CD4-positive, alpha-beta T cell treated with Interleukin-21 for 1 hour (primary cell): ENCODE data around the gene ZNF503.

Experiments used
- DNase-seq: peaks from one replicate; pipeline ENCODE4 v3.0.0-alpha.2; 2020

Gene ZNF503

GRCh38 chr10:75431180-75432111, 29.9 kb upstream of the ZNF503 start, which contains the start of gene LRMDA:
TSS of gene LRMDA (plus strand) at chr10:75431624.
- no peak for DNase-seq

DNA sequence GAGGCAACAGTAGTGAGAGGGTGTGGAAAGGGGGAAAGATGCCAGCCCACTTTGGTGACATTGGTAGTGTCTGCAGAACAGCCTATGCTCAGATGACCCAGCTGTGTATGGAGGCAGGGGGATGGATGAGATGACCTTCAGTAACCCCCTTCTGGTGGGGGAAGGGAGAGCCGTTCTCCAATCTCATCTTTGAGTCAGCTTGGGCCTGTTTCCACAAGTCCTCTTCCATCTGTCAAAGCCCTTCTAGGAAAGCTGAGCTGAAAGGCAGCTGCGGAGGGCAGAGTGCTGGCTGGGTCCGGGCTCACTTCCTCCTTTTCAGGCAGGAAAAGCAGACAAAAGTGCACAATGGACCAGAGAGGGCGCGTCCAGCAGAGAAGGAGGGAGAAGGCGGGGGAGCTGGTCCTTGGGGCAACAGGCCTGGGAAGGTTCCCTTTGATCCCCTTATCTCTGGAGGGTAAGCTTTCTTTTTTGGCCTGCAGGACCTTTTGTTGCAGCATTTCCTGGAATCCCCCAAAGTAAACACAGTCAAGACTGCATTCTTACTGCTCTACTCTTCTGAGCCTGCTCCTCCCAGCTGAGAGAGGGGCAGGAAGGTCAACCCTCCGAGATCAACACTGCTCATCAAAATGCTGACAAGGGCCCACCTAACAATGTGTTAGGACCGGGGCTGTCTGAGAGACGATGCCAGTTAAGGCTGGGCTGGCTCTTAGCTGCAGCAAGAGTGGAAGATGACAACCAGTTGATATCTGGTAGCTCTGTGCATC, 28.6 kb upstream of the ZNF503 start:
- DNase-seq, result no peak

GRCh38 chr10:75429159-75429827, 27.7 kb upstream of the ZNF503 start:
- DNase-seq, result no peak

- DNase-seq, result no peak
These were observed 27.0 kb upstream of the ZNF503 start for GRCh38 chr10:75428434-75429158.

- no peak for DNase-seq
These were observed 26.4 kb upstream of the ZNF503 start for GRCh38 chr10:75427951-75428350.

GRCh38 chr10:75426880-75427279, 25.3 kb upstream of the ZNF503 start:
- DNase-seq, result no peak

GRCh38 chr10:75425291-75426079, 23.9 kb upstream of the ZNF503 start:
- no peak for DNase-seq

DNA sequence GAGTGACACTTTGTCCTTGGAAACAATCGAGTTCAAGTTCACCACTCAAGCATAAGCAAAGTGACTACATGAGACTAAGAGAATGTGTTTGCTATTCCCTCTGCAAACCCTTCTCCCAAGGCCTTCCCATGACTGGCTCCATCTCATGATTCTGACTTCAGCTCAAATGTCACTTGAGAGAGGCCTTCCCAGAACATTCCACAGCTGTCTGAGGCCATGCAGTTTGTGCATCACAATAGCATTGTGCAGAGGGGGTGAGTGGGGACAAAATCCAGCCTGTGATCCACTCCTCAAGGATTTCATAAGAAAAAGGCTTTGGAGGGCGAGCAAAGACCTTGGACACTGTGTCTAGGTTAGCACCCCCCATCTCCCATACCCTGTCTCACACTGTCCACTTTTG, 23.0 kb upstream of the ZNF503 start:
- DNase-seq, result no peak

GRCh38 chr10:75422913-75423312, 21.3 kb upstream of the ZNF503 start:
- DNase-seq, result no peak

DNA sequence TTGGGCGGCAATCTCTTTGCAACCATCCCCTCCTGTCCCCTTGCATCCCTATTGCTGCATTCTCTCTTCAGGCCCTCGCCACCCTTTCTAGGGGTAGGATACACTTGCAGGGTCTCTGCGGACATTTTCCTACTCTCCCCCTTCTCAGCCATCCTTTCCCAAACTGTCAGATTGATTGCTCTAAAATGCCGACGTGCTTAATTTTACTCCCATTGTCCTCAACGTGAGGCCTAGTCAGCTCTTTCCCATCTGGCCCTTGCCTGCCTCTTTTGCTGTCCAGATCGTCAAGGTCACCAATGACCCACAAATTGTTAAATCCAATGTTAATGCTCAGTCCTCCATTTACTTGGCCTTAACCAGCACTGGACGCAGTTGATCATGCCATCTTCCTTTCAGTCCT, 17.1 kb upstream of the ZNF503 start:
- DNase-seq, result no peak

DNA sequence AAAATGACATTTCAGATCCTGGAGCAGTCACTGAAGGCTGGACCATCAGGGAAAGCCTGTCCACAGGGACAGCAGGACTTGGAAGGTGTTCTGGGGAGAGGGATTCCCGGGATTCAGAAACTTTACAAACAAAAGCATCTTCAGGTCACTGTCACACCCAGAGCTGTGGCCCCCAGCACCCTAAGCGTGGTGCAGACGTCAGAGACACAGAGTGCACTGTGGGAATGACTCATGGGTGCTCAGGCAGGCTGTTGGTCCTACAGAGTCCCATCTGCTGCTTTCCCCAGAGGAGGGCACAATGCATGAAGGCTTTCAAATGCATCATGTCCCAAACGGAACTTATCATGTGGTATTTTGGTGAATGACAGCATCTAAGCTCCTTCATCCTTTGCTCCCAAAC, 16.7 kb upstream of the ZNF503 start:
- no peak for DNase-seq

DNA sequence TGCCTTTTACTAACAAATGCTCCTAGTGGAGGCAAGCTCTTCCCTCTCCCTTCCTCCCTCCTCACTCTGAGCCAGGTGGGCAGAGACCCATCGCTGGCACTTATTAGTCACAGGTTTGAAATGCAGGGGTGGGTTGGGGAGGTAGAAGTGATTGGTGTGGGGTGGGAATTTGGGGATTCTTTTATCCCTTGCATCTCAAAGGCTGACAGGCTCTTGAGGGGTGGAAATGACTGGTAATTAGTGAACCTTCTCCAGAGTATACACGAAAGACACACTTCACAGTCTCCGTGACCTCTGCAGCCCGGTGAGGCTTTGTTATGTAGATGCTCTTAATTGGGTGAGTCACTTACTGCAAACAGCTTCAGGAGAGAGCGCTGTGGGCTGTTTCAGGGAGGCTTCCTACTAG, 16.0 kb upstream of the ZNF503 start:
- DNase-seq, result no peak

DNA sequence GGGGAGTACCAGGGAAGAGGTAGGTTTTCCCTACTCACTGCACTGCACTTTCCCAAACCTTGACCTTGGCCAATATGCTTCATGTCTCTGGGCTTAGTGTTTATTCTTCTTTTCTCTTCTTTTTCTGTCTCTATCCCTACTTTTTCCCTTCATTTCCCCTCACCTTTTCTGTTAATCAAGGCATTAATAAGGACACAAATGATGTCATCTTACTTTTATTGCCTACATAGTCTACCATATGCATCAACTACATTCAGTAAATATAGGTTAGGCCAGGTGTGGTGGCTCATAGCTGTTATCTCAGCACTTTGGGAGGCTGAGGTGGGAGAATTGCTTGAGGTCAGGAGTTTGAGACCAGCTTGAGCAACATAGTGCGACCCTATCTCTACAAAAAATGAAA, 13.0 kb upstream of the ZNF503 start:
- DNase-seq, result no peak

DNA sequence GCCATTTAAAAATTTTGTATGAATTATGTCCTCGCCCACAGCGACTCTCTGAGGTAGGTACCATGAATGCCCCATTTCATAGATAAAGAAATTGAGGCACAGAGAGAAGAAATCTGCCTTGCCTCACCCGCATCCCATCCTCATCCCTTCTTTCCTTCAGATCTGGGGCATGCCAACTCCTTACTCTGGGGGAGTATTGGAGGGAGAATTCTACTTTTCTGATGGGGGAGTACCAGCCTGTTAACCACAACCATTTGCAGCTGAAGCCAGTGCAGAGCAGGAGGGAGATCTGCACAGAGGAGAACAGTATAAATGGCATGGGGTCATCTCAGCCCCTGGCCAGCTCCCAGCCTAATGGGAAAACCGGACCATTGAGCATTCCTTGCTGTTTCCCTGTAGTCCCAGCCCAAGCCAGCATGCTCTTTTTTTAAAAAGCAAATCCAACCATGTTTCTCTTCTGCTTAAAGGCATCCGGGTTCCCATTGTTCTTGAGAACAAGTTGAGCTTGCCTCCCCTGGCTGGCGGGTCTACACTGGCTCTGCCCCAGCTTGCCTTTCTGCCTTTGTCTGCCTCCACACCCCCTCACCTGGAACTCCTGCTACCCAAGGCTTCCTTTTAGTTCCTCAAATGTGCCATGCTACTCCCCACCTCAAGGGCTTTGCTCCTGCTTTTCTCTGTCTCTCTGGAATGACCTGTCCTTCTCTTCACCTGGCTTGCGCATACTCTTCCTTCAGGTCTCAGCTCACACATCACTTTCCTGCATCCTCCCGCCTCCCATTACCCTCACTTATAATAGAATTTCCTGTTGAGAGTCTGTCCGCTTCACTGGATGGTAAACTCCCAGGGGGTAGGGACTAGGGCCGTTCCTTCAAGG, 8.8 kb upstream of the ZNF503 start:
- DNase-seq, result no peak

- DNase-seq, result no peak
These were observed 7.6 kb upstream of the ZNF503 start for GRCh38 chr10:75408911-75409885.

DNA sequence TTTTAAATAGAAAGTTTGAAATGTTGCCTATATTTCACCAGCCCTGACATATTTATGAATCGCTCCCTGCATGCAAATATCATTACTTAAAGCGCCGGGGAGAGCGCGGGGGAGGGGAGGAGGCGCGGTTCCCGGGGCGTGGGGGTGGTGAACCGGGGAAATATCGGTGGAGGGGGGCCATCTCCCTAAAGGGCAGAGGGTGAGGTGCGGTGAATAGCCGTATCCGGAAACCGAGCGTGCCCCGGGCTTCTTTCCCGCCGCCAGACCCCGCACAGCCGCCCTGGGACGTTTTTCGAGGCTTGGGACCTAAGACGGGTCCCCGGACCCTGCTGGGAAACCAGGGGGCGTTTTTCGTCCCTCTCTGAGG, 6.9 kb upstream of the ZNF503 start:
- no peak for DNase-seq

- DNase-seq, result no peak
These were observed 6.3 kb upstream of the ZNF503 start for GRCh38 chr10:75407713-75408508.

DNA sequence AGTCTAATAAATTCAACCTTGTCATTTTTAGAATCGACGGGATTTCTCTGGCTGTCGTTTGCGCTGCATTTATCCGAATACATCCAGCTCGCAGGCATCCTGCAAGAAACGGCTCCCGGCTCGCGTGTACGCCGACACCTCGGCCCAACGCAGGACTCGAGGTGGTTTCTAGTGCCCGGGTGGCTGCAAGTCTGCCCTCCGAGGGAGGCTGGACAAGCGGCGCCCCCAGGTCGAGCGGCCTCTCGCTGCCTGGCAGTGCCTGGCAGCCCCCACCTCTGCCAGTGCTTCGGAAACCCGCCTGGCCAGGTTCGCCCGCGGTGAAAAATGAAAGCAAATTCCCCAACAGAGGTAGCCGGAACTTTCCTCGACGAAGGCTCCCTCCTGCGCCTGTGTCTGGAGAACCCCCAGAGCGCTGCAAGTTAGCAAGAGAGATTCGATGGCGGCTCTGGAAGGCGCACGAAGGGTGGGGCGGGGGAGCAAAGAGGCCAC, 5.7 kb upstream of the ZNF503 start:
- no peak for DNase-seq
